ENCODE data around the gene INPP5K. TPM values are rescaled to one million over a fixed set of nuclear protein-coding genes. Genes with fewer than 3 reads are reported as not detected.
A peak's percentile ranks its signal among the peaks of the same experiment; 100 is the strongest.

Gene INPP5K
- total and polyA plus RNA-seq, 2 of the 4 experiments (the other 2 are of a cell fraction), result 14.9 to 17.4 TPM

DNA sequence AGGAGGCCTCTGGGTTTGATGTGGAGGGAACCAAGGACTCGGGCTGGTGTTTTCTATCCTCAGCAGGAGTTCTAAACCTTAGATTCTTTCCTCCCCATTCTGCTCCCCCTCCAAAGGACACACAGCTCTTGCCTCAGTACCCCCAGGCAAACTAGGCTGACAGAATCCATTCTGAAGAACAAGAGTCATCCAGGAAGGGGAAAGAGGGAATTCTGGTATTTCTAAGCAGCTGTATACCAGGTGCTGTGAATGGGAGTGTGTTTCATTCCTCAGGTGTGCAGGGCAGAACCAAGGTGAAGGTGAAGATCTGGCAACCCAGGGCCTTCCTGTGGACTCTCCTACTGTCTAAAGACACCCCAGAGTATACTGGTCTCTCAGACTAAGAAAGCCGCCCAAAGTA, 4.1 kb downstream of the INPP5K start:
- ATAC-seq (ENCODE audit: low read depth), result no peak

More for the DNA sequence above, 4.1 kb downstream of the INPP5K start:
- WGBS, 2 experiments (ENCODE audit: extremely low coverage in 2 of 2, insufficient read length in 1 of 2), result no CpG with 5 or more reads among the region's 2 CpGs
- H2AK5ac ChIP-seq (ENCODE audit: low read depth, low read length), result no peak overlapping the region
- TF ChIP-seq, protein P1, sequence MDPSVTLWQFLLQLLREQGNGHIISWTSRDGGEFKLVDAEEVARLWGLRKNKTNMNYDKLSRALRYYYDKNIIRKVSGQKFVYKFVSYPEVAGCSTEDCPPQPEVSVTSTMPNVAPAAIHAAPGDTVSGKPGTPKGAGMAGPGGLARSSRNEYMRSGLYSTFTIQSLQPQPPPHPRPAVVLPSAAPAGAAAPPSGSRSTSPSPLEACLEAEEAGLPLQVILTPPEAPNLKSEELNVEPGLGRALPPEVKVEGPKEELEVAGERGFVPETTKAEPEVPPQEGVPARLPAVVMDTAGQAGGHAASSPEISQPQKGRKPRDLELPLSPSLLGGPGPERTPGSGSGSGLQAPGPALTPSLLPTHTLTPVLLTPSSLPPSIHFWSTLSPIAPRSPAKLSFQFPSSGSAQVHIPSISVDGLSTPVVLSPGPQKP (IDR thresholded peaks at IDR 0.05; ENCODE audit: borderline replicate concordance, low read depth, low read length), result no peak
- no peak for TF ChIP-seq MXI1 (IDR thresholded peaks at IDR 0.05; ENCODE audit: borderline replicate concordance, low read depth, low read length)
- TF ChIP-seq FOS (IDR thresholded peaks at IDR 0.05; ENCODE audit: low read depth, low read length), result no peak
- TF ChIP-seq, protein P2, sequence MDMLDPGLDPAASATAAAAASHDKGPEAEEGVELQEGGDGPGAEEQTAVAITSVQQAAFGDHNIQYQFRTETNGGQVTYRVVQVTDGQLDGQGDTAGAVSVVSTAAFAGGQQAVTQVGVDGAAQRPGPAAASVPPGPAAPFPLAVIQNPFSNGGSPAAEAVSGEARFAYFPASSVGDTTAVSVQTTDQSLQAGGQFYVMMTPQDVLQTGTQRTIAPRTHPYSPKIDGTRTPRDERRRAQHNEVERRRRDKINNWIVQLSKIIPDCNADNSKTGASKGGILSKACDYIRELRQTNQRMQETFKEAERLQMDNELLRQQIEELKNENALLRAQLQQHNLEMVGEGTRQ (IDR thresholded peaks at IDR 0.05; ENCODE audit: low read depth, low read length), result no peak
- TF ChIP-seq CEBPB (IDR thresholded peaks at IDR 0.05; ENCODE audit: low read depth, low read length), result no peak
- no peak overlapping the region for H2BK20ac ChIP-seq (ENCODE audit: low read depth, low read length)
- no peak overlapping the region for H4K8ac ChIP-seq (ENCODE audit: low read depth in 2 of 2, low read length in 2 of 2)
- H3K27me3 ChIP-seq (ENCODE audit: control insufficient read depth, insufficient read depth, low read length), result no peaks in the 10 kb centered on the region
- H2AFZ ChIP-seq (replicated peaks; ENCODE audit: low read length, poor library complexity), result no peak overlapping the region
- no peak overlapping the region for H3K4ac ChIP-seq (ENCODE audit: low read depth, low read length)
- no peak overlapping the region for H3K4me2 ChIP-seq (ENCODE audit: low read depth, low read length)
- H3K56ac ChIP-seq (ENCODE audit: extremely low read depth, insufficient read depth, low read length), result no peak overlapping the region
- H2BK120ac ChIP-seq (ENCODE audit: low read depth, low read length), result no peak overlapping the region
- ChIA-PET POLR2A (ENCODE audit: unreplicated experiment) (no interaction called here), CTCF (no interaction called here)
- in situ Hi-C loops (cut with MboI; ENCODE audit: low sequenced_read_pairs) (loop anchor here (10.0 kb wide), 1 partner anchor 148 kb away; no protein-coding TSS in a partner anchor), intact Hi-C loops (cut with micrococcal nuclease) (no loop called here), dilution Hi-C loops (cut with HindIII; ENCODE audit: low sequenced_read_pairs, unreplicated experiment) (no loop called here)
- peaks cover 3% of the 10 kb centered on the region for H3K4me1 ChIP-seq (ENCODE audit: control insufficient read depth, insufficient read depth, low read length)
- H4K5ac ChIP-seq (ENCODE audit: low read depth, low read length), result no peak overlapping the region
- H3K18ac ChIP-seq (ENCODE audit: low read depth, low read length), result no peak overlapping the region
- no peak overlapping the region for H3K9ac ChIP-seq (ENCODE audit: low read depth, low read length)
- H4K20me1 ChIP-seq (ENCODE audit: insufficient read depth, low read length), result peaks cover 8% of the 10 kb centered on the region
- H4K91ac ChIP-seq (ENCODE audit: insufficient read depth, low read depth, low read length), result no peak overlapping the region
- H2BK5ac ChIP-seq (ENCODE audit: low read depth, low read length, poor library complexity, severe bottlenecking), result no peak overlapping the region
- no peaks in the 10 kb centered on the region for H3K9me3 ChIP-seq (ENCODE audit: control insufficient read depth, insufficient read depth, low read length)
- H2BK15ac ChIP-seq (ENCODE audit: low read depth, low read length), result no peak overlapping the region
- DNase-seq, result no peak
- H2AK9ac ChIP-seq (replicated peaks; ENCODE audit: low read depth, low read length, poor library complexity), result peak overlapping the region; percentile 81
- H3K79me1 ChIP-seq (ENCODE audit: low read depth in 1 of 2, low read length in 2 of 2), result peaks cover 3 to 44% of the 10 kb centered on the region in 2 experiments
- no peak overlapping the region for H3K27ac ChIP-seq (ENCODE audit: insufficient read depth, low read length)
- no peak overlapping the region for H3K4me3 ChIP-seq (ENCODE audit: insufficient read depth, low read depth, low read length)
- no peak overlapping the region for H3K14ac ChIP-seq (replicated peaks; ENCODE audit: low read depth, low read length)
- H3K23ac ChIP-seq (ENCODE audit: low read depth, low read length), result 0 out of 2 replicates have a peak overlapping the region, but pooled peaks have one; percentile 35
- BruUV-seq (replicated peaks), result no TSS peak
- peaks cover 22% of the 10 kb centered on the region for H3K36me3 ChIP-seq (ENCODE audit: control insufficient read depth, insufficient read depth, low read length)
- no peaks in the 10 kb centered on the region for H3K9me1 ChIP-seq (ENCODE audit: insufficient read depth, low read length)

Measured in IMR-90 (cell line).